Activated naive CD4-positive, alpha-beta T cell (primary cell): ENCODE results near the gene RSKR.
A peak's percentile ranks its signal among the peaks of the same experiment; 100 is the strongest.
"Not testable (repeated sequence)": the region's sequence is repeated elsewhere in the genome, so short reads cannot be mapped to it uniquely, and the experiment has no call there.

ENCODE experiments used
- DNase-seq, 4 experiments: peaks; one replicate each; lab custom pipeline; 2025; lab: John Stamatoyannopoulos, UW

Gene RSKR

GRCh38 chr17:28622186-28622585 lies 8.2 kb upstream of the RSKR start:
- no peak for DNase-seq

GRCh38 chr17:28620010-28620409 lies 6.0 kb upstream of the RSKR start:
- no peak for DNase-seq

- no peak for DNase-seq
These were observed 4.5 kb upstream of the RSKR start for GRCh38 chr17:28618464-28618863.

- DNase-seq, result no peak
These were observed 2.3 kb upstream of the RSKR start for GRCh38 chr17:28616281-28616680.

- DNase-seq, result no peak
These were observed 1.4 kb upstream of the RSKR start for GRCh38 chr17:28615260-28615940.

- DNase-seq, result peak in 1 of 4 experiments; percentile 6
These were observed 781 bp downstream of the RSKR start for GRCh38 chr17:28612936-28613872.

- DNase-seq, result no peak
These were observed 1.5 kb downstream of the RSKR start for GRCh38 chr17:28612531-28612930.

- DNase-seq, result no peak
These were observed 3.6 kb downstream of the RSKR start for GRCh38 chr17:28610376-28610775.

GRCh38 chr17:28604031-28604430 lies 10.0 kb downstream of the RSKR start:
- not testable (repeated sequence) for DNase-seq

GRCh38 chr17:28599311-28600184 lies 14.4 kb downstream of the RSKR start:
- peak in 3 of 4 experiments; percentile 33 to 57 (median 53) for DNase-seq

GRCh38 chr17:28598799-28599310 lies 15.1 kb downstream of the RSKR start, which contains the start of gene SPAG5:
Gene SPAG5, minus strand, starts transcription at chr17:28599025. Its CDS starts 79 bp downstream, at chr17:28598946.
- peak; percentile 82 to 95 (median 90) for DNase-seq

GRCh38 chr17:28598389-28598788 lies 15.6 kb downstream of the RSKR start:
- DNase-seq, result no peak

GRCh38 chr17:28597606-28598383 lies 16.2 kb downstream of the RSKR start:
- DNase-seq, result no peak

GRCh38 chr17:28592260-28592659 lies 21.7 kb downstream of the RSKR start:
- no peak for DNase-seq

- DNase-seq, result no peak
These were observed 28.1 kb downstream of the RSKR start for GRCh38 chr17:28585851-28586250.

- no peak for DNase-seq
These were observed 29.6 kb downstream of the RSKR start for GRCh38 chr17:28584434-28584833.

GRCh38 chr17:28582513-28582912 lies 31.5 kb downstream of the RSKR start:
- DNase-seq, result no peak

GRCh38 chr17:28580959-28581358 lies 33.0 kb downstream of the RSKR start:
- no peak for DNase-seq

- no peak for DNase-seq
These were observed 34.5 kb downstream of the RSKR start for GRCh38 chr17:28579526-28579925.

GRCh38 chr17:28578246-28579195 lies 35.5 kb downstream of the RSKR start:
- no peak for DNase-seq
